ENCODE measurements around the gene CCDC6. TPM values are rescaled to one million over a fixed set of nuclear protein-coding genes. Genes with fewer than 3 reads are reported as not detected.

CCDC6 gene
- total RNA-seq, 1 experiment from 2014 or later, result 116 TPM

GRCh38 chr10:59895629-59896116 lies 10.7 kb downstream of the CCDC6 start:
- Mint-ChIP-seq H3K27me3 (ENCODE audit: insufficient read depth, unreplicated experiment) (no peaks in the 10 kb centered on the region), H3K36me3 (ENCODE audit: insufficient read depth, unreplicated experiment) (peaks cover 8% of the 10 kb centered on the region), H3K9me3 (ENCODE audit: unreplicated experiment) (no peaks in the 10 kb centered on the region), H3K27ac (ENCODE audit: unreplicated experiment) (peak overlapping the region; percentile 51), H3K4me3 (ENCODE audit: unreplicated experiment) (peak overlapping the region; percentile 32), H3K4me1 (ENCODE audit: low read depth, unreplicated experiment) (peaks cover 52% of the 10 kb centered on the region)
- intact Hi-C loops (cut with micrococcal nuclease; ENCODE audit: unreplicated experiment), result loop anchor here (1.0 to 2.0 kb wide), 2 partner anchors 10 to 23 kb away; no protein-coding TSS in a partner anchor
- no TSS peak for BruUV-seq (replicated peaks)
- Histone ChIP-seq H3K9me3 (no peaks in the 10 kb centered on the region), H3K4me3 (ENCODE audit: low read depth, low read length) (no peak overlapping the region), H3K27me3 (replicated peaks; ENCODE audit: control insufficient read depth, insufficient read depth, low read length) (no peaks in the 10 kb centered on the region), H3K4me1 (peaks cover 43% of the 10 kb centered on the region), H3K36me3 (ENCODE audit: control insufficient read depth, insufficient read depth, low read length) (no peaks in the 10 kb centered on the region)
- ChIA-PET CTCF (interaction anchor here (0.6 kb wide), 1 partner anchor 229 kb away, joined by 4 read pairs; no protein-coding TSS in a partner anchor), POLR2A (interaction anchor here (1.7 kb wide), 1 partner anchor 11 kb away, joined by 6 read pairs; the partner anchor contains the start of gene CCDC6)
- DNase-seq, result peak; percentile 71 to 77
- TF ChIP-seq CTCF (IDR thresholded peaks at IDR 0.05; ENCODE audit: insufficient read depth in 1 of 2, low read depth in 1 of 2, low read length in 1 of 2, severe bottlenecking in 1 of 2, unreplicated experiment in 1 of 2), result no peak

- ChIA-PET CTCF (no interaction called here), POLR2A (no interaction called here)
- H3K4me3 ChIP-seq (ENCODE audit: low read depth, low read length), result no peak overlapping the region
- DNase-seq, result no peak
- Mint-ChIP-seq H3K9me3 (ENCODE audit: unreplicated experiment) (no peaks in the 10 kb centered on the region), H3K27me3 (ENCODE audit: insufficient read depth, unreplicated experiment) (no peaks in the 10 kb centered on the region), H3K4me3 (ENCODE audit: unreplicated experiment) (no peak overlapping the region), H3K4me1 (ENCODE audit: low read depth, unreplicated experiment) (peaks cover 52% of the 10 kb centered on the region), H3K36me3 (ENCODE audit: insufficient read depth, unreplicated experiment) (peaks cover 21% of the 10 kb centered on the region), H3K27ac (ENCODE audit: unreplicated experiment) (no peak overlapping the region)
- no peaks in the 10 kb centered on the region for H3K27me3 ChIP-seq (replicated peaks; ENCODE audit: control insufficient read depth, insufficient read depth, low read length)
- intact Hi-C loops (cut with micrococcal nuclease; ENCODE audit: unreplicated experiment), result loop anchor here (2.0 kb wide), 1 partner anchor 21 kb away; no protein-coding TSS in a partner anchor
- H3K36me3 ChIP-seq (ENCODE audit: control insufficient read depth, insufficient read depth, low read length), result no peaks in the 10 kb centered on the region
- TF ChIP-seq CTCF (IDR thresholded peaks at IDR 0.05; ENCODE audit: insufficient read depth in 1 of 2, low read depth in 1 of 2, low read length in 1 of 2, severe bottlenecking in 1 of 2, unreplicated experiment in 1 of 2), result no peak
- no peaks in the 10 kb centered on the region for H3K9me3 ChIP-seq
- peaks cover 33% of the 10 kb centered on the region for H3K4me1 ChIP-seq
- BruUV-seq (replicated peaks), result no TSS peak
These were observed 12.2 kb downstream of the CCDC6 start for GRCh38 chr10:59894114-59894513.

- 0 out of 2 replicates have a peak, but pooled peaks cover 2% of the 10 kb centered on the region for H3K36me3 ChIP-seq (ENCODE audit: control insufficient read depth, insufficient read depth, low read length)
- Mint-ChIP-seq H3K27ac (ENCODE audit: unreplicated experiment) (no peak overlapping the region), H3K4me3 (ENCODE audit: unreplicated experiment) (no peak overlapping the region), H3K9me3 (ENCODE audit: unreplicated experiment) (no peaks in the 10 kb centered on the region), H3K36me3 (ENCODE audit: insufficient read depth, unreplicated experiment) (peaks cover 31% of the 10 kb centered on the region), H3K27me3 (ENCODE audit: insufficient read depth, unreplicated experiment) (no peaks in the 10 kb centered on the region), H3K4me1 (ENCODE audit: low read depth, unreplicated experiment) (peaks cover 49% of the 10 kb centered on the region)
- H3K4me1 ChIP-seq, result peaks cover 41% of the 10 kb centered on the region
- TF ChIP-seq CTCF (IDR thresholded peaks at IDR 0.05; ENCODE audit: insufficient read depth in 1 of 2, low read depth in 1 of 2, low read length in 1 of 2, severe bottlenecking in 1 of 2, unreplicated experiment in 1 of 2), result no peak
- BruUV-seq (replicated peaks), result no TSS peak
- DNase-seq, result no peak
- ChIA-PET CTCF (no interaction called here), POLR2A (interaction anchor here (1.1 kb wide), 1 partner anchor 14 kb away, joined by 4 read pairs; the partner anchor contains the start of gene CCDC6)
- no peaks in the 10 kb centered on the region for H3K27me3 ChIP-seq (replicated peaks; ENCODE audit: control insufficient read depth, insufficient read depth, low read length)
- no peaks in the 10 kb centered on the region for H3K9me3 ChIP-seq
- intact Hi-C loops (cut with micrococcal nuclease; ENCODE audit: unreplicated experiment), result no loop called here
- no peak overlapping the region for H3K4me3 ChIP-seq (ENCODE audit: low read depth, low read length)
These were observed 13.7 kb downstream of the CCDC6 start for GRCh38 chr10:59892697-59893096.

Data from Caco-2 (cell line).